ENCODE results near the gene FN3K. TPM values are rescaled to one million over a fixed set of nuclear protein-coding genes. Genes with fewer than 3 reads are reported as not detected.
A peak's percentile ranks its signal among the peaks of the same experiment; 100 is the strongest.

FN3K gene
- total and polyA plus RNA-seq, 2 of the 13 experiments (the other 11 are each of a cell fraction or from before 2014, with no cell fraction given) = 3.5 to 12.2 TPM

GRCh38 chr17:82740906-82741759, 5.7 kb downstream of the FN3K start (continued):
- TF ChIP-seq ZNF225 (CRISPR knock-in tag; IDR thresholded peaks at IDR 0.05) (no peak), CCAR2 (optimal IDR thresholded peaks at IDR 0.05; ENCODE audit: low read depth, low read length) (no peak), ZFYVE20 (CRISPR knock-in tag; IDR thresholded peaks at IDR 0.05; ENCODE audit: borderline replicate concordance, low read depth) (no peak), SSRP1 (CRISPR knock-in tag; IDR thresholded peaks at IDR 0.05) (peak; percentile 96; the same call in 1 of the 2 replicates), JUNB (CRISPR knock-in tag; IDR thresholded peaks at IDR 0.05; ENCODE audit: borderline replicate concordance) (no peak), ZSCAN12 (CRISPR knock-in tag; IDR thresholded peaks at IDR 0.05) (no peak), ZNF564 (CRISPR knock-in tag; IDR thresholded peaks at IDR 0.05) (no peak; the same call in 1 of the 2 replicates), ZNF558 (CRISPR knock-in tag; IDR thresholded peaks at IDR 0.05; ENCODE audit: borderline replicate concordance) (no peak), MIER3 (CRISPR knock-in tag; IDR thresholded peaks at IDR 0.05; ENCODE audit: borderline replicate concordance) (peak; percentile 98; the same call in 1 of the 2 replicates), ZNF557 (CRISPR knock-in tag; IDR thresholded peaks at IDR 0.05) (0 out of 2 replicates have a peak, but pooled peaks have one; percentile 35), ZNF441 (CRISPR knock-in tag; IDR thresholded peaks at IDR 0.05; ENCODE audit: borderline replicate concordance) (peak; percentile 88), NCOA2 (CRISPR knock-in tag; IDR thresholded peaks at IDR 0.05) (peak; percentile 92), ZNF530 (CRISPR knock-in tag; IDR thresholded peaks at IDR 0.05; ENCODE audit: low read depth) (no peak), ZNF136 (CRISPR knock-in tag; IDR thresholded peaks at IDR 0.05; ENCODE audit: low read depth) (no peak), MTF1 (CRISPR knock-in tag; IDR thresholded peaks at IDR 0.05) (peak; percentile 97), ZNF350 (CRISPR knock-in tag; IDR thresholded peaks at IDR 0.05; ENCODE audit: borderline replicate concordance, low read depth) (peak; percentile 83), TARDBP (CRISPR knock-in tag; IDR thresholded peaks at IDR 0.05) (peak; percentile 93), RARA (CRISPR knock-in tag; IDR thresholded peaks at IDR 0.05) (peak; percentile 91), MIXL1 (CRISPR knock-in tag; IDR thresholded peaks at IDR 0.05) (peak; percentile 96), WIZ (CRISPR knock-in tag; IDR thresholded peaks at IDR 0.05) (no peak), KLF15 (CRISPR knock-in tag; IDR thresholded peaks at IDR 0.05; ENCODE audit: borderline replicate concordance) (no peak), ZNF468 (CRISPR knock-in tag; IDR thresholded peaks at IDR 0.05) (no peak)
- TF ChIP-seq, protein P1, sequence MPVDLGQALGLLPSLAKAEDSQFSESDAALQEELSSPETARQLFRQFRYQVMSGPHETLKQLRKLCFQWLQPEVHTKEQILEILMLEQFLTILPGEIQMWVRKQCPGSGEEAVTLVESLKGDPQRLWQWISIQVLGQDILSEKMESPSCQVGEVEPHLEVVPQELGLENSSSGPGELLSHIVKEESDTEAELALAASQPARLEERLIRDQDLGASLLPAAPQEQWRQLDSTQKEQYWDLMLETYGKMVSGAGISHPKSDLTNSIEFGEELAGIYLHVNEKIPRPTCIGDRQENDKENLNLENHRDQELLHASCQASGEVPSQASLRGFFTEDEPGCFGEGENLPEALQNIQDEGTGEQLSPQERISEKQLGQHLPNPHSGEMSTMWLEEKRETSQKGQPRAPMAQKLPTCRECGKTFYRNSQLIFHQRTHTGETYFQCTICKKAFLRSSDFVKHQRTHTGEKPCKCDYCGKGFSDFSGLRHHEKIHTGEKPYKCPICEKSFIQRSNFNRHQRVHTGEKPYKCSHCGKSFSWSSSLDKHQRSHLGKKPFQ (CRISPR knock-in tag; IDR thresholded peaks at IDR 0.05; ENCODE audit: insufficient replicate concordance) = no peak
- TF ChIP-seq, protein P2, sequence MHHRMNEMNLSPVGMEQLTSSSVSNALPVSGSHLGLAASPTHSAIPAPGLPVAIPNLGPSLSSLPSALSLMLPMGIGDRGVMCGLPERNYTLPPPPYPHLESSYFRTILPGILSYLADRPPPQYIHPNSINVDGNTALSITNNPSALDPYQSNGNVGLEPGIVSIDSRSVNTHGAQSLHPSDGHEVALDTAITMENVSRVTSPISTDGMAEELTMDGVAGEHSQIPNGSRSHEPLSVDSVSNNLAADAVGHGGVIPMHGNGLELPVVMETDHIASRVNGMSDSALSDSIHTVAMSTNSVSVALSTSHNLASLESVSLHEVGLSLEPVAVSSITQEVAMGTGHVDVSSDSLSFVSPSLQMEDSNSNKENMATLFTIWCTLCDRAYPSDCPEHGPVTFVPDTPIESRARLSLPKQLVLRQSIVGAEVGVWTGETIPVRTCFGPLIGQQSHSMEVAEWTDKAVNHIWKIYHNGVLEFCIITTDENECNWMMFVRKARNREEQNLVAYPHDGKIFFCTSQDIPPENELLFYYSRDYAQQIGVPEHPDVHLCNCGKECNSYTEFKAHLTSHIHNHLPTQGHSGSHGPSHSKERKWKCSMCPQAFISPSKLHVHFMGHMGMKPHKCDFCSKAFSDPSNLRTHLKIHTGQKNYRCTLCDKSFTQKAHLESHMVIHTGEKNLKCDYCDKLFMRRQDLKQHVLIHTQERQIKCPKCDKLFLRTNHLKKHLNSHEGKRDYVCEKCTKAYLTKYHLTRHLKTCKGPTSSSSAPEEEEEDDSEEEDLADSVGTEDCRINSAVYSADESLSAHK (CRISPR knock-in tag; IDR thresholded peaks at IDR 0.05; ENCODE audit: borderline replicate concordance) = no peak
- TF ChIP-seq, protein P3, sequence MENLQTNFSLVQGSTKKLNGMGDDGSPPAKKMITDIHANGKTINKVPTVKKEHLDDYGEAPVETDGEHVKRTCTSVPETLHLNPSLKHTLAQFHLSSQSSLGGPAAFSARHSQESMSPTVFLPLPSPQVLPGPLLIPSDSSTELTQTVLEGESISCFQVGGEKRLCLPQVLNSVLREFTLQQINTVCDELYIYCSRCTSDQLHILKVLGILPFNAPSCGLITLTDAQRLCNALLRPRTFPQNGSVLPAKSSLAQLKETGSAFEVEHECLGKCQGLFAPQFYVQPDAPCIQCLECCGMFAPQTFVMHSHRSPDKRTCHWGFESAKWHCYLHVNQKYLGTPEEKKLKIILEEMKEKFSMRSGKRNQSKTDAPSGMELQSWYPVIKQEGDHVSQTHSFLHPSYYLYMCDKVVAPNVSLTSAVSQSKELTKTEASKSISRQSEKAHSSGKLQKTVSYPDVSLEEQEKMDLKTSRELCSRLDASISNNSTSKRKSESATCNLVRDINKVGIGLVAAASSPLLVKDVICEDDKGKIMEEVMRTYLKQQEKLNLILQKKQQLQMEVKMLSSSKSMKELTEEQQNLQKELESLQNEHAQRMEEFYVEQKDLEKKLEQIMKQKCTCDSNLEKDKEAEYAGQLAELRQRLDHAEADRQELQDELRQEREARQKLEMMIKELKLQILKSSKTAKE (CRISPR knock-in tag; IDR thresholded peaks at IDR 0.05; ENCODE audit: borderline replicate concordance) = peak; percentile 91
